Testis (tissue), 2 donors: ENCODE results near the gene UBE2L3.

Source experiments
- POLR2A ChIP-seq: fragments of 450-650 bp; IDR thresholded peaks from one replicate; pipeline ENCODE4 v1.6.1; 2017; ENCODE audit warnings: antibody characterized with exemption, mild to moderate bottlenecking, moderate library complexity
- TF ChIP-seq, protein P1 (sequence below), 3 experiments: fragments of 450-650 bp in 2 of 3; fragments of 200-600 bp in 1 of 3; sonication (generic) in 1 of 3; IDR thresholded peaks; one replicate each; pipeline ENCODE4 v1.5.1; 2016 to 2019; ENCODE audit warnings: antibody characterized with exemption in 3 of 3, mild to moderate bottlenecking in 2 of 3, moderate library complexity in 1 of 3

DNA sequence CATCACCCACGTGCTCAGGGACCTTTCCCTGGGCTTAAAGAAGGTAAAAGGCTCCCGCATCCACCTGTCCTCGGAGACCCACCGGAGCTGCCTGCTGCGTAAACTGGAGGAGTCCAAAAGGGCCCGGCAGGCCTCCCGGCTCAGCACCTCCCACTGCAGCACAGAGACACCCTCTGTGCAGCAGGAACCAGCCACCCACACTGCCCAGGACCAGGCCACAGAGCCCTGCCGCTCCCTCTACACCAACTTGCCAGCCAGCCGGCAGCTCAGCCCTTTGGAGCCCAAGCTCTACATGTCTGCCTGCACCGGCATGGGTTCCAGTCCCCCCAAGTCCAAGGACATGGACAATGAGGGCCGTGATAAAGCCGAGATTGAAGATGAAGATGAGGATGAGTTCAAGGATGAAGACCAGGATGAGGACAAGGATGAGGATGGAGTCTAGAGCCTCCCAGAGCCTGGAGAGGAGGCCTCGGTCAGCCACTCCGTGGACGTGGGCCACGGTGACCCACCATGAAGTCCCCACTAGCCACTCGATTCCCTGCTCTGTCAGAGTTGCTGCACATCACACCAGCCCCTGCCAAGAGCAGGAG is 69.2 kb downstream of the UBE2L3 start:
- TF ChIP-seq, protein P1, sequence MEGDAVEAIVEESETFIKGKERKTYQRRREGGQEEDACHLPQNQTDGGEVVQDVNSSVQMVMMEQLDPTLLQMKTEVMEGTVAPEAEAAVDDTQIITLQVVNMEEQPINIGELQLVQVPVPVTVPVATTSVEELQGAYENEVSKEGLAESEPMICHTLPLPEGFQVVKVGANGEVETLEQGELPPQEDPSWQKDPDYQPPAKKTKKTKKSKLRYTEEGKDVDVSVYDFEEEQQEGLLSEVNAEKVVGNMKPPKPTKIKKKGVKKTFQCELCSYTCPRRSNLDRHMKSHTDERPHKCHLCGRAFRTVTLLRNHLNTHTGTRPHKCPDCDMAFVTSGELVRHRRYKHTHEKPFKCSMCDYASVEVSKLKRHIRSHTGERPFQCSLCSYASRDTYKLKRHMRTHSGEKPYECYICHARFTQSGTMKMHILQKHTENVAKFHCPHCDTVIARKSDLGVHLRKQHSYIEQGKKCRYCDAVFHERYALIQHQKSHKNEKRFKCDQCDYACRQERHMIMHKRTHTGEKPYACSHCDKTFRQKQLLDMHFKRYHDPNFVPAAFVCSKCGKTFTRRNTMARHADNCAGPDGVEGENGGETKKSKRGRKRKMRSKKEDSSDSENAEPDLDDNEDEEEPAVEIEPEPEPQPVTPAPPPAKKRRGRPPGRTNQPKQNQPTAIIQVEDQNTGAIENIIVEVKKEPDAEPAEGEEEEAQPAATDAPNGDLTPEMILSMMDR (IDR thresholded peaks at IDR 0.05): no peak
- no peak for TF ChIP-seq POLR2A
